GM23248 (cell line): ENCODE data around the gene DCUN1D2. TPM values are rescaled to one million over a fixed set of nuclear protein-coding genes. Genes with fewer than 3 reads are reported as not detected.

Experiments used
- DNase-seq: peaks from one replicate; pipeline ENCODE4 v3.0.0-alpha.2; 2015
- H2AFZ ChIP-seq: fragments of 200-600 bp; sonication (generic); 2 replicates; pipeline ENCODE4 v1.6.1; 2016; ENCODE audit warnings: antibody characterized with exemption
- H3F3A ChIP-seq: fragments of 200-600 bp; sonication (generic); 2 replicates; pipeline ENCODE4 v1.6.1; 2016; ENCODE audit warnings: mild to moderate bottlenecking, antibody characterized with exemption, mixed run types; ENCODE audit not compliant: insufficient read depth
- H3K27ac ChIP-seq: fragments of 200-600 bp; sonication (generic); 2 replicates; pipeline ENCODE4 v1.5.1; 2016; ENCODE audit warnings: mild to moderate bottlenecking
- H3K27me3 ChIP-seq: fragments of 200-600 bp; sonication (generic); replicated peaks from 2 replicates; pipeline ENCODE4 v1.6.1; 2016; ENCODE audit warnings: mild to moderate bottlenecking; ENCODE audit not compliant: insufficient read depth
- H3K36me3 ChIP-seq: fragments of 200-600 bp; sonication (generic); 2 replicates; pipeline ENCODE4 v1.6.1; 2016; ENCODE audit warnings: low read depth, mild to moderate bottlenecking
- H3K4me1 ChIP-seq: fragments of 200-600 bp; sonication (generic); 2 replicates; pipeline ENCODE4 v1.6.1; 2016; ENCODE audit warnings: mild to moderate bottlenecking; ENCODE audit not compliant: insufficient read depth
- H3K4me2 ChIP-seq: fragments of 200-600 bp; sonication (generic); one replicate; pipeline ENCODE4 v1.6.1; 2016; ENCODE audit warnings: mild to moderate bottlenecking; ENCODE audit not compliant: unreplicated experiment
- H3K4me3 ChIP-seq: fragments of 200-600 bp; sonication (generic); 2 replicates; pipeline ENCODE4 v1.5.1; 2016; ENCODE audit warnings: mild to moderate bottlenecking
- H3K79me2 ChIP-seq: fragments of 200-600 bp; sonication (generic); 2 replicates; pipeline ENCODE4 v1.6.1; 2016; ENCODE audit warnings: mild to moderate bottlenecking; ENCODE audit not compliant: insufficient read depth
- H3K9ac ChIP-seq: fragments of 200-600 bp; sonication (generic); 2 replicates; pipeline ENCODE4 v1.6.1; 2016; ENCODE audit warnings: mild to moderate bottlenecking
- H3K9me2 ChIP-seq: fragments of 200-600 bp; sonication (generic); 2 replicates; pipeline ENCODE4 v1.6.1; 2016; ENCODE audit warnings: mixed run types, mild to moderate bottlenecking, moderate library complexity; ENCODE audit not compliant: insufficient read depth
- H3K9me3 ChIP-seq: fragments of 200-600 bp; sonication (generic); one replicate; pipeline ENCODE4 v1.6.1; 2017; ENCODE audit warnings: low read depth
- H4K20me1 ChIP-seq: fragments of 200-600 bp; sonication (generic); 2 replicates; pipeline ENCODE4 v1.6.0; 2016; ENCODE audit not compliant: insufficient read depth
- EZH2 ChIP-seq: fragments of 200-600 bp; sonication (generic); IDR thresholded peaks from 2 replicates; pipeline ENCODE4 v1.6.1; 2018; ENCODE audit warnings: antibody characterized with exemption, mild to moderate bottlenecking; ENCODE audit not compliant: insufficient read depth, poor library complexity, severe bottlenecking
- EZH2phosphoT487 ChIP-seq: fragments of 200-600 bp; sonication (generic); IDR thresholded peaks from 2 replicates; pipeline ENCODE4 v1.6.1; 2018; ENCODE audit warnings: antibody characterized with exemption, moderate library complexity, mild to moderate bottlenecking, low read depth; ENCODE audit not compliant: insufficient read depth
- WGBS, 2 experiments: methylation state at CpG; one replicate each; pipeline ENCODE4 v1.1.6; 2015 to 2017; ENCODE audit warnings: low lambda C conversion rate in 2 of 2, low coverage in 1 of 2; ENCODE audit errors: missing lambda C conversion rate in 2 of 2; 5-methylcytosine and 5-hydroxymethylcytosine counted together
- in situ Hi-C: fragments of 300-500 bp; cut with MboI; formaldehyde crosslinking; loops from 2 replicates; pipeline ENCODE4 v1.15.0; 2020
- polyA plus RNA-seq: library from polyadenylated mRNA; unstranded; fragments of >200 nt; fragmentation: Nextera tagmentation; extraction: Ambion mirVana; gene quantifications from 2 replicates; pipeline ENCODE4 v1.2.1, GENCODE V29; 2016
- total RNA-seq: library from RNA; depleted of rRNA; stranded (reverse); fragments of >200 nt; shearing (Covaris generic); gene quantifications from 2 replicates; pipeline ENCODE4 v1.2.3, GENCODE V29; 2014

Gene DCUN1D2
- total and polyA plus RNA-seq, 2 experiments from 2014 or later = 7.2 to 9.9 TPM

GRCh38 chr13:113513761-113514160 lies 23.2 kb upstream of the DCUN1D2 start:
- 76% methylated on average over 8 of the region's 8 CpGs for WGBS, 2 experiments
- Histone ChIP-seq H3K36me3 (peaks cover 16% of the 10 kb centered on the region; the same call in 1 of the 2 replicates), H3K9ac (no peak overlapping the region), H3K27ac (no peak overlapping the region), H3K4me2 (no peak overlapping the region), H4K20me1 (no peaks in the 10 kb centered on the region), H3K79me2 (peaks cover 13% of the 10 kb centered on the region; the same call in 1 of the 2 replicates), H3K9me3 (no peaks in the 10 kb centered on the region), H3K9me2 (no peaks in the 10 kb centered on the region), H3F3A (no peaks in the 10 kb centered on the region; the same call in 1 of the 2 replicates), H3K4me1 (no peaks in the 10 kb centered on the region), H3K27me3 (no peaks in the 10 kb centered on the region), H2AFZ (no peak overlapping the region), H3K4me3 (no peak overlapping the region)
- in situ Hi-C loops = no loop called here
- DNase-seq = no peak
- TF ChIP-seq EZH2phosphoT487 = no peak
- TF ChIP-seq EZH2 = no peak

- Histone ChIP-seq H3K4me1 (no peaks in the 10 kb centered on the region), H3K4me3 (no peak overlapping the region), H3K9ac (no peak overlapping the region), H3K27me3 (no peaks in the 10 kb centered on the region), H3K9me2 (no peaks in the 10 kb centered on the region), H3K4me2 (no peak overlapping the region), H3K27ac (no peak overlapping the region), H3K79me2 (peaks cover 37% of the 10 kb centered on the region), H3F3A (no peaks in the 10 kb centered on the region; the same call in 1 of the 2 replicates), H2AFZ (no peak overlapping the region), H3K36me3 (peaks cover 16% of the 10 kb centered on the region; the same call in 1 of the 2 replicates), H4K20me1 (no peaks in the 10 kb centered on the region), H3K9me3 (no peaks in the 10 kb centered on the region)
- DNase-seq = no peak
- in situ Hi-C loops = no loop called here
- TF ChIP-seq EZH2phosphoT487 = no peak
- TF ChIP-seq EZH2 = no peak
- WGBS, 2 experiments = 86 to 87% methylated on average over 15 of the region's 15 CpGs
Observed at GRCh38 chr13:113511361-113511760, 20.9 kb upstream of the DCUN1D2 start.

DNA sequence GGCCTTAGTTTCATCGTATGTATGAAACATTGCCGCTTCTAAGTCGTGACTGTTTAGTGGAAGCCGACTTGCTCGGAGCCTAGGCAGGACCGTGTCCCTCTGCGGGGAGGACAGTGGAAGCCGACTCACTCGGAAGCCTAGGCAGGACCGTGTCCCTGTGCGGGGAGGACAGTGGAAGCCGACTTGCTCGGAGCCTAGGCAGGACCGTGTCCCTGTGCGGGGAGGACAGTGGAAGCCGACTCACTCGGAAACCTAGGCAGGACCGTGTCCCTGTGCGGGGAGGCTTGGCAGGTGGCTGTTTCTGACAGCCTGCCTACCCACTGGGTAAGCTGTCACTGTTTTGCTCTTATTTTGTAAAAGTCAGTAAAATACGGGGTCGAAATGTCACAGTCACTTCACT lies 20.4 kb upstream of the DCUN1D2 start:
- no peak overlapping the region for H2AFZ ChIP-seq
- in situ Hi-C loops = no loop called here
- TF ChIP-seq EZH2 (no peak), EZH2phosphoT487 (no peak)
- H3K4me3 ChIP-seq = no peak overlapping the region
- no peaks in the 10 kb centered on the region for H4K20me1 ChIP-seq
- no peak overlapping the region for H3K27ac ChIP-seq
- H3K79me2 ChIP-seq = peaks cover 39% of the 10 kb centered on the region
- no peaks in the 10 kb centered on the region for H3K9me2 ChIP-seq
- no peak overlapping the region for H3K4me2 ChIP-seq
- H3F3A ChIP-seq = no peaks in the 10 kb centered on the region; the same call in 1 of the 2 replicates
- H3K9ac ChIP-seq = no peak overlapping the region
- H3K9me3 ChIP-seq = no peaks in the 10 kb centered on the region
- DNase-seq = no peak
- 79 to 84% methylated on average over 21 of the region's 21 CpGs for WGBS, 2 experiments
- no peaks in the 10 kb centered on the region for H3K27me3 ChIP-seq
- H3K4me1 ChIP-seq = no peaks in the 10 kb centered on the region
- peaks cover 16% of the 10 kb centered on the region; the same call in 1 of the 2 replicates for H3K36me3 ChIP-seq

GRCh38 chr13:113509989-113510388 lies 19.5 kb upstream of the DCUN1D2 start:
- H3K4me1 ChIP-seq = no peaks in the 10 kb centered on the region
- no peak overlapping the region for H3K4me3 ChIP-seq
- H3K9me2 ChIP-seq = no peaks in the 10 kb centered on the region
- no peaks in the 10 kb centered on the region for H4K20me1 ChIP-seq
- H3K27me3 ChIP-seq = no peaks in the 10 kb centered on the region
- H3F3A ChIP-seq = no peaks in the 10 kb centered on the region; the same call in 1 of the 2 replicates
- no peak for DNase-seq
- TF ChIP-seq EZH2phosphoT487 (no peak), EZH2 (no peak)
- H3K79me2 ChIP-seq = peaks cover 48% of the 10 kb centered on the region
- 87 to 92% methylated on average over 10 of the region's 10 CpGs for WGBS, 2 experiments
- no peaks in the 10 kb centered on the region for H3K9me3 ChIP-seq
- no peak overlapping the region for H3K4me2 ChIP-seq
- no peak overlapping the region for H3K9ac ChIP-seq
- H3K36me3 ChIP-seq = peaks cover 19% of the 10 kb centered on the region
- in situ Hi-C loops = no loop called here
- H2AFZ ChIP-seq = no peak overlapping the region
- H3K27ac ChIP-seq = no peak overlapping the region
